HG03457 (cell line): ENCODE data around the gene ZDHHC22.
A peak's percentile ranks its signal among the peaks of the same experiment; 100 is the strongest.

Experiments used
- ATAC-seq: cut with Tn5 transposase; IDR thresholded peaks from one replicate; pipeline ENCODE4 v1.9.1; 2021; ENCODE audit warnings: moderate number of reproducible peaks; ENCODE audit not compliant: unreplicated experiment

ZDHHC22 gene

DNA sequence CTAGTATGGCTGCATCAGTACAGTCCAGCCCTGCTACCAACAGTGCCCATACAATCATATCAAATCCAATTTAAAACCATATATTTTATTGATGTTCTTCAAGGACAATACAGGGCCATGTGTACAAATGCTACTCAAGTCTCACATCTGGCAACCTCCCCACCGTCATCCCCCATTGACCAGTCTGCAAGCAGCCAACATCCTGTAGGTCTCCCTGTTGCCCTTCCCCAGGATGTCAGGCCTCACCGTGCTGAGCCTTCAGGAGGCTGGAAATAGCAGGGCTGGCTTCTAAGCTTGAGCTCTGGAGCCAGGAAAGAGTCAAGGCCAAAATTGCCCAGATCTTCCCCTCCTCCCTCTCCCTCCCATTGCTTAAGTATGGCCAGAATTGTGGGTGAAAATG lies 10.4 kb downstream of the ZDHHC22 start:
- no peak for ATAC-seq

DNA sequence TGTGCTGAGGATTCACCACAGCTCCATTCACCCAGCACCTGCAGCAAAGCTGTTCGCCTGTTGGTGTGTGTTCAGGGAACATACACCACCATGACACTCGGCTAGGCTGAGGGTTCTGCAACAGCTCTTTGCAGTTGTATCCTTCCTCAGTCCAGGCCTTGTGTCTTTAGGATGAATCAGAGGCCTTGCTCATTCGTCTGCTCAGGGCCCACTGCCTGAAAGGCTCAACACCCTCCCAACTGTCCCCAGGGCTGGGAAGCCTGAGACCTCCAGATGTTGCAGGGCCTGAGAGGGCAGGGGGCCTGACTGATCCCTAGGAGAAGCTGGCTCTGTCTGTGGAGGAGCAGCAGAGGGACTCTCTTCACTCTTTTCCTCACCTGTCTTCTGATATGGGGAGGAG lies 11.2 kb downstream of the ZDHHC22 start:
- ATAC-seq = no peak

DNA sequence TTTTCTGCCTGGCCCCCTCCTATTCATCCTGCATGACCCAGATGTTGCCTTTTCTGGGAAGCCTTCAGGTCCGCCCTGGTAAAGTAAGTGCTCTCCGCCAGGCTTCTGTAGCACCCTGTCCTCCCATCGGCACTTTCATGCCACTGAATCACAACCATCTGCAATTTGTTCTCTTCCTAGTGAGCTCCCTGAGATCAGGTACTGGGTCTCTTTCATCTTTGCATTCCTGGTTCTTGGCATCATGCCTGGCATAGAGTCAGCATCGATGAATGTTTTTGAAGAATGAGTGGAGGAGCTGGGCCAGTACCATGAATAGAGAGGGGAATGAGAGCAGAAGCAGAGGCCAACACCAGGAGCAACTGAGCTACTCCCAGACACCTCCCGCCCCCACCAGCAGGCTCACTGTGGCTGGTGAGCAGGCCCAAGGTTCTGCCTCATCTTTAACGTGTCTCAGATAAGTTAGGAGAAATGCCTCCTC lies 13.1 kb downstream of the ZDHHC22 start:
- ATAC-seq = no peak

DNA sequence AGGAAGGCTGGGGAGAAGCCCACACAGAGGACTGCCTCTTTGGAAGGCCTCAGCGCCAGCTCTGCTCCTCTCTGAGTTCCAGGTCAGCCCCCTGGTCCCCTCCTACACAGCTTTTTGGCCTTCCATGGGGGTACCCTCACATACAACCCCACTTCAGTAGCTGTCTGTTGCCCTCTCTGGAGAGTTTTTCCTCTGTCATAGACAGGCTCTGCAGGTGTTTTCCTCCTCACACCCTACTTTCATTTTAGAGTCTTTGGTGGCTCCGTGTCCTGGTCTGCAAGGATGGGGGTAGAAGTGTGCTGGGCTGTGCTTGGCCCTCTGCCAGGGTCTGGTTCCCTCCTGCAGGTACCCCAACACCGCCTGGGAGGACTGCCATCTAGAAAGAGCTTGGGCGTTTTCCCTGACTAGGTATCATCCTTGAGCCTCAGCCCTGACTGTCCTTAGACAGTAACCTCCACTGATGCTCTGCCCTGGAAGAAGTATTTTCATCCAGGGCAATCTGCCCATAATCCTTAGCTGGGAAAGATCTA lies 15.1 kb downstream of the ZDHHC22 start:
- no peak for ATAC-seq

DNA sequence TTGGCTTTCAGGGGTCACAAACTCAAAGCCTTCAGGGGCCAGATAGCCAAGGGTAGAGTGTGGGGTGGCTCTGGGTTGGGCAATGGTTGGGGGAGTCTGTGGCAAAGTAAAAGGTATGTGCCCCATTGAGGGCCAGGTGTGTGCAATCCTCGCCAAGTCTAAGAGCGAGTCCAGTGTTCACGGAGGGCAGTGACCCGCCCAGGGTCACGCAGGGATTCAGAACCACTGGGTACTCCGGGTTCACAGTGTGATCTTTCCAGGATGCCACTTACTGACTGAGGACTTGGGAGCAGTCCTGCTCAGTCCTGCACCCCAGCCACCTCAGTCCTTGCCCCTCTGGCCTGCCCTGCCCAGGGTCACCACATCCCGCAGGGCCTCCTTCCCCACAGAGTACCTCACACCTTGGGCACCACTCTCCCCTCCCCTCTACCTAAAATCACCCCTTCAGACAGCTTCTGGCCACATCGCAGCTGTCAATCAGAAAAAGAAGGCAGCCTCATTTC lies 15.7 kb downstream of the ZDHHC22 start:
- no peak for ATAC-seq

DNA sequence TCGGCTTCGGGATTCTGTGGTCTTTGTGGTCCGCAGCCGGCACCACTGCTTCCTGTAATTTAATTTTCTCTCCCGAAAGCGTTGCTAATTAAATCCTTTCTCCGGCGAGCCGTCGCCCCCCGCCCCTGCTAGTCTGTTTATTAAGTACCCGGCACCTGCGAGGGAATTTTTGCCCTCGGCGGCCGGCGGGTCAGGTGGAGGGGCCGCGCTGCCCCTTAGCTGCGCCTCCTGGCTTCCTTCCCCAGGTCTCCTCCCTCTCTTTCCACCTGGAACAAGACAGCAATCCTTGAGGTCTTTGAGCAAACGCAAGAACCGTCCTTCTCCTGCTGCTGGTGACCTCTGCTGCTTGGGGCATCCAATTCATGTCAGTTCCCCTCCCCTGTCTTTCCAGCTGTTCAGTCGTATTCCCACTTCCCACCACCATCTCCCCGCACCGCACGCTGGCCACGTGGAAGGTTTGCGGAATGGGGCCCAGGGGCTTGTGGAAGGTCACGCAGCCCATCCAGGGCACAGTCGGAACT lies 16.2 kb downstream of the ZDHHC22 start:
- no peak for ATAC-seq

DNA sequence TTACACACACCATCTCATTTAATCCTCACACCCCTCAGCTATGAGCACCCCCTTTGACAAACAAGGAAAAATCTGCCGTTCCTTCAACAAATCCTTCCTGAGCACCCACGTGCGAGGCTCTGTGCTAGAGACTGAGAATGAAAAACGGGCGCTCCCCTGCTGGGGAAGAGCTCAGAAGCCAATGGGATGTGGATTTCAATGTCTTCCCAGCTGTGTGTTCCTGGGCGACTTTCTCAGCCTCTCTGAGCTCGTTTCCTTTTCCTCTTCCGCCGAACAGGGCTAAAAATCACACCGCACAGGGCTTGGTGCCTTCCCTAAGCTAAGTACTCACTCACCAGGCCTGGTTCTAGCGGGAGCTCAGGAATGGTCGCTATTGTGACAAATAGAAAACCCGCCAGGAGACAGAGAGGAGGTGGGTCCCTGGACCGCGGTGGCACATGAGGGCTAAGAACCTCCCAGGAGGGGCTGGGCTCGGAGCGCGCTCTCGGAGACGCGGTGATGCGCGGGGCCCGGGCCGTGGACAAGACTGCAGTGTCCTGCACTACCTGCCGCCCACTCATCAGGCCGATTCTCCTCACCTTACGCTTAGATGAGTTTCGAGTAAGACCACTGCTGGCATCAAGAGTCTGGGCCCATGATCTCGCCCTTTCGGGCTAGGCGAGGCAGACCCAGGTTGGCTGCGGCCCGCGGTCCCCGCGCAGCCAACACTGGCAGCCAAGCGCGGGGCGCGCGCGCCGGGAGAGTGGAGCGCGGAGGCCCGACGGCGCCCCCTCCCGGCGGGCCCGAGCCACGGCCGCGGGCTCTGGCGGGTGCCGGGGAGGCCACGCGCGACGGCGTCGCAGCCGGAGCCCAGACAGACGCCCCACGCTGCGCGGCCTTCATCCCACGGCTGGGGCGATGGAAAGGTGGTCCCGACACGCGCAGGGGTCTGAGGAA lies 17.0 kb downstream of the ZDHHC22 start:
- ATAC-seq = no peak

DNA sequence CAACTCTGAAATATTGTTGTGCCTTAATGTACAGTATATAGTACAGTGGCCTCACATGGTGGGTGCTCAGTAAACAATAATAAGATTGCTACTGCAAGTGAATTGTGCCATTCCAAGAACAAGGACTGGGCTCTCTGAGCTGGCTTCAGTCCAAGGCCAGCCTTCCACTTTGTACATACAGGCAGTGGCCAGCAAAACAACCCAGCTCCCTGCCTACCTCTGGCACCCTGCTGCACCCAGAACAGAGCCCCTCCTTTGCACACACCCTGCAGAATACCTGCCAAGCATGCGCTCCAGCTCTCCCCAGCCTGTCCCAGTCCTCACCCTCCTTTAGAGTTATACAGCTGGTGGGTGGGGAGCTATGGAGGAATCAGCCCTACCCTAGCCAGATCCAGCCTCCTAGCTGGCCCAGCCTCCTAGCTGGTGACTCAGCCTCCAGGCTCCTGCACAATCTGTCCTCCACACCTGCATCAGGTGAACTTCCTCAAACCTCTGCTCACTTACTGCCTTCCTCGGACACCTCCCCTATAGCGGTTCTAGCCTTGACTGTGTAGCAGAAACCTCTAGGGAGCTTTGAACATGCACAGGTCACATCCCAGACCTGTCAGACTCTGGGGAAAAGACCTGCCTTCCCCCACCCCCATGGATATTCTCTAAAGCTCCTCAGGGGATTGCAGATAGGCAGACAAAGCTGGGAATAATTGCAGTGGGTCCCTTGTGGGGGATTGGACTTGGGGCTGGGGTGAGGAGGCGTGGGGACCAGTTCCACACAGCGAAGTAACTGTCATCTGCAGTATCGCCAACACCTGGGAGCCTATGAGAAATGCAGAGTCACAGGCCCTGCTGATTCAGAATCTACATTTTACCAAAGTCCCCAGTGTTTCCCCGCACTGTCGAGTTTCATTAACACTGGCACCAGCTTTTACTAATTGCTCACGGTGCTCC lies 17.9 kb downstream of the ZDHHC22 start:
- no peak for ATAC-seq

DNA sequence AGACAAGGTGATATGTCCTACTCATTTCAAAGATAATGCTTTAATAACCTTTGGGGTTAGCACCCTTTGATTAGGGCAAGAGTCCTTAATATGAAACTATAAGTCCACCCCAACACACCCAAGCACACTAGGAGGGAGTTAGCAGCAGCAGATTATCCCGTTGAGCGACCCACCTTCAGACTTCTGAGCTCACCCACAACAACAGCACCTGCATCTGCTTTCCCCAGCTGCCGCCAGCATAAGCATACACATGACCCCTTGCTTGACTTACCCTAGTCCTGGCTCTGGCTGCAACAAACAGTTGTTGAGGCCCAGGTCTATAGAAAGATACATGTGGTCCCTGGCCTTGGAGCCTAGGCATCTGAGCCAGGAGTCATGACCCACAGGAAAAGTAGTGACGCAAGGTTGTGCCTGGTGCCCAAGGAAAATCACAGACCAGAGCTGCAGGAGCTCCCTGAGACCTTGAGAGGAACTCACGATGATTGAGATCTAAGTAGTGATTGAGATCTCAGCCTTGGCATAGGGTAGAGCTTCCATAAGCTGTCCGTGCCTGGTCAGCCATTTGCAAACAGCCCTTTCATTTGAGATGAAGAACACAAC lies 19.0 kb downstream of the ZDHHC22 start:
- ATAC-seq = no peak

DNA sequence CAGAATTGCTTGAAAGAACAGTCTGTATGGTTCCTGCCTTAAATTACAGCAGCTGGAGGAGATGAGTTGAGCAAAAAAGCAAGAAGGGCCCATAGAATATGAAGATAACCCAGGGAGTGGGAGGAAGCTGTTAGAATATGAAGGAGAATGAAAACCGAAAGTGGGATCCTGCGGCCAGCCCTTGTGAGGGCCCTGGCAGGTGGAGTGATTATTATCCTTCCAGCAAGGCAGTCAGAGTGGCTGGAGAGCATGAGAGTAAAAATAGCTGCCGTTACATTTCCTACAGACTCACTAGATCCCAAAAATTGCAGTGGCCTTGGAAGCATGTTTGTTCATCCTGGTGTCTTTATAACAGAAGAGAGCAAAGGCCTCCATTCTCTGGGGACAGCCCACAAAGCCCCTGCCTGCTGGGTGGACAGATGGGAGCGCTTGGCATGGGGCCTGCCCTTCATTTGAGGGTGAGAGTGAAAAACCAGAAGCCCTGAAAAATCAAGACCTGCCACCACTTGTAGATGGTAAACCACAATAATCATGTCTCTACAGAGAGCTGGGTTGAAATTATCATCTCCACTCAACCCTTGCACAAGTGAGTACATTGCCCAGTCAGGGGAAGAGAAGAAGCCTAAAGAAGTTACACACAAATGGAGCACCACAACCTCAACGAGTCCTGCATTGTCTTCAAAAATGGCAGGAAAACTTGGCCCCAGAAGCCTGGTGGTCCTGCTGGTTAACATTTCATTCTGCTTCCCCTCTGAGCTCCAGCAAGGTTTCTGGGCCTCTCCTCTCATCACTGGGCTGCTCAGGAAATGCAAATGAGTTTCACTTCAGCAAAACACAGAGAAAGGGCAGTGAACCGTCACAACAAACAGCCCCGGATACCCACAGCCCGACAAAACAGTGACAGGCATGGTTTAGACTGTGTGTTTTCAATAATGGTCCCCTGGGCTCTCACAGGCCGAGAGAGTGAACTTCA lies 20.5 kb downstream of the ZDHHC22 start:
- peak; percentile 76 for ATAC-seq

DNA sequence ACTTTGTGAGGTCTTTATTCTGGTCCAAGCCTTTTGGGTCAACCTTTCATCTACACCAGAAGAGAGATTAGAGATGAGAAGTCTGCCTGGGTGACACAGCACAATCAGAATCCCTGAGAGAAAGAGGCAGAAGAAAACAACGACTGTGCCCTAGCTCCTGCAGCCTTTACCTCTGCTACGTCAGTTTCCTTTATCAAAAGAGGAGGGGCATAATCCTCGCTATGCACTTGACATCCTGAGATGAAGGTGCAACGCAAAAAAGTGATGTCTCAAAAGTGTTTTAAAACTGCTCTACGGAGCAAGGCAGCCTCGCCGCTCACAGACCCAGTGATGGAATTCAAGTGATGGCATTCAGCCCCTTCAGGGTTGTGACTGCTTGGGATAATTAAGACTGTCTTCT lies 21.7 kb downstream of the ZDHHC22 start:
- no peak for ATAC-seq

DNA sequence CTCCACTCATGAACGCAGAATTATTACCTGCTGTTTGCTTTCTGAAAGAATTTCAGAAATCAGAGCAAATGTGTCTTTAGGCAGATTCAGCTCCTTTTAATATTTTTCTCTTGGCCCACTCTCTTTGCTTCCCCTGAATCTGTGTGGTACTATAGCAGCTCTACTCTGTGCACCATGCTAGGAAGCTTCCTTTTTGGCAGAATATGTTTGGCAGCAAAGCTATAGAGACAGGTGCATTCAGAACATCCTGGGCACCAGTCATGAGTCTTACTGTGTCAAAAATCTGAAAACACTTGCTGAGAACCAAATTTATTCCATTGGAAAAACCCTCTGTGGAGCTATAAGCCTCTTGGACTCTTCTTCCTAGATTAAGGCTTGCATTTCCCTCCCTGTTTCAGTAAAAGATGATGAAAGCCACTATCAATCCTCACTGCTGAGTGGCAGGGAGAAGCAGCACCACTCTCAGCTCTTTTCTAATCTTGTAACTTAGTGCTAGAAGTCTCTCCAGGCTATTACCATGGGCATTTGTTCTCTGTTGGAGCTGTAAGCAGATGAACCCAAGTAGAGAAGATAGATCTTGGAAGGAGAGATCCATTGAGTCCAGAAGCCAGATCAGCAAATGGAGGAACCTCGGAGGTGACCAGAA lies 25.3 kb downstream of the ZDHHC22 start:
- no peak for ATAC-seq

DNA sequence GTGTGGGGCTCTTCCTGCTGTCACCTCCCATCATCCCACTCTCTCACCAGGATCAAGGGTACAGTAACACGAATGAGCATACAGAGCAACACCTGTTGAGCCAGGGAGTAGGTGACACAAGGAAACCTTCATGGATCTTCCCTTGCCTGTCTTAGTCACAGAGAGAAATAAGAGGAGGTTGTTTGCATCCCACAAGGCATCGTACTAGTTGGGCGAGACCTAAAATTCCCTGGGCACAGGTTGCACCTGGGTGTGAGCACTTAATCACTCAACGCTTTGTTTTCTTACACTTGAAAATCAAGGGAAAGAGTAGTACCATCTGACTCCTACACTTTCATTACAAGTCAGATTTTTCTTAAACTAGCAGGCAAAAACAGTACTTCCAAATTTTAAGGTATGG lies 27.0 kb downstream of the ZDHHC22 start:
- no peak for ATAC-seq

DNA sequence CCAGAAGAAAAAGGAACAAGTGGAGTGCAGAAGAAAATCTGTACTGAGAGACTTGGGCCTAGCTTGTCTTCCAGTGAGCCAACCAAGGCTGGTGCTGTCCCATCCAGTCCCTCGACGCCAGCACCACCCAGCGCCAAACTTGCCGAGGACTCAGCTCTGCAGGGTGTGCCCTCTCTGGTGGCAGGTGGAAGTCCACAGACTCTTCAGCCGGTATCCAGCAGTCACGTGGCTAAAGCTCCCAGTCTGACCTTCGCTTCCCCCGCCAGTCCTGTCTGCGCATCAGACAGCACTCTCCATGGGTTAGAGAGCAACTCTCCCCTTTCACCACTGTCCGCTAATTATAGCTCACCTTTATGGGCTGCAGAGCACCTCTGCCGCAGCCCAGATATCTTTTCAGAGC lies 27.9 kb downstream of the ZDHHC22 start:
- ATAC-seq = no peak

DNA sequence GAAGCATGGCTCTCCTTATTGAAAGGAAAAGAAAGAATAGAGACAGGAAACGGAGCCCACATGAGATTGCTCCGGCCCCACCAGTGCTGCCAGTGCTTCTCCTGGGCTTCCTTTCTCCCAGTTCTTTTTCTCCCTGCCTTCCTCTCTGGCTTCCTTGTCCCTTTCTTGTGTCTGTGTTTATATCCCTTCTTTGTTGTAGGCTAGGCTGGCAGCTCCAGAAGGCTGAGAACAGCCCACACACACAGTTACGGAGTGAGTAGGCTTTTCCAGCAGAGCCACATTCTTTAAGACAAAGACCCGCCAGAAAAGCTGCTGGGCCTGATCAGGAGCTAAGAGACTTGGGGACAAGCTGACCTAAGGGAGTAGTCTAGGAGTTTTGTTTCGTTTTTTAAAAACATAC lies 30.6 kb downstream of the ZDHHC22 start:
- no peak for ATAC-seq

DNA sequence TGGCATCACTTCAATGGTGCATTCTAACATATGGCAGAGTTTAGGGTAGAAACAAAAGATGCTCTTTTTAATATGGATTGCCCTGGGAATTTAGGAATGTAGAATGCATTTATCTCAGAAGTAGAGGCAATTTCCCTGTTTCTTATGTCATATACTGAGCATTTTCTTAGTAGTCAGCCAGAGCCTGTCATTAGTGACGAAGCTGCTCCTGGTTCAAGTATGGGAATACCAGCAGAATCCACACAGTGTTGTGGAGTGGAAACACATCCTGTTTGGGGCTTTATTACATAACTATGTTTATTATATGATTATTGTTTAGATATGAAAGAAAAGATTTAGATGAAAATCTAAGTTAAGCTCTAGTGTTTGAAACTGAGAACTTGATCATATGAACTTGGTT lies 31.3 kb downstream of the ZDHHC22 start:
- no peak for ATAC-seq

DNA sequence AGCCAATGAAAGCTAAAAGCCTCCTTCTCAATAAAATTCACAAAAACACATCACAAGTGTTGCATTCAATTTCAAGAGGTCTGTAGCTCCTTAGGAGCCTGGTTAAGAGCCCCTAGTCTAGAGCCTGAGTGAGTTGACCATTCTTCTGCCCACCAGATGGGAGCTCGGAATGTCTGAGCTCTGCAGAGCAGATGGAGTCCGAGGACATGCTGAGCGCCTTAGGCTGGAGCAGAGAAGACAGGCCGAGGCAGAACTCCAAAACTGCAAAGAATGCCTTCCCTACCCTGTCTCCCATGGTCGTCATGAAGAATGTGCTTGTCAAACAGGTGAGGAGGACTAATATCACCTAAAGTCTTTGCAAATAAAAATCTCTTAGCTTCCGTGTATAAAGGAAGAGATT lies 31.9 kb downstream of the ZDHHC22 start:
- no peak for ATAC-seq

DNA sequence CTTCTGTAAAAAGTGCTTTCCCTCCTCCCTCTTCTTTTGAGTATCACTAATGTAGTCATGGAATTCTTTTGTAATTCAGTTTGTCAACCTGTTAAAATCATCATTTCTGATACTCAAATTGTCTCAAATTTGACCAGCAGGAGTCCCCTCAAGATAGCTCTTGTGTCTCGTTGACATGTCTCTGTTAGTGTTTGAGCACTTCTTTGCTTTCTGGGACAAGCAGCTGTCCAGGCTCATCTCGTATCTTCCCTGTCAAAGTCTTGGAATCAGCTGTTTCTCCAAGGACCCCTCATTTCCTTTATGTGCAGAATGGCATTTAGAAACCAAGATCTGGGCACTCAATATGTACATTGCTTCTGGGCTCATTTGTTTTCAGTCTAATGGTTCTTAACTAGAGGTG lies 32.8 kb downstream of the ZDHHC22 start:
- no peak for ATAC-seq

DNA sequence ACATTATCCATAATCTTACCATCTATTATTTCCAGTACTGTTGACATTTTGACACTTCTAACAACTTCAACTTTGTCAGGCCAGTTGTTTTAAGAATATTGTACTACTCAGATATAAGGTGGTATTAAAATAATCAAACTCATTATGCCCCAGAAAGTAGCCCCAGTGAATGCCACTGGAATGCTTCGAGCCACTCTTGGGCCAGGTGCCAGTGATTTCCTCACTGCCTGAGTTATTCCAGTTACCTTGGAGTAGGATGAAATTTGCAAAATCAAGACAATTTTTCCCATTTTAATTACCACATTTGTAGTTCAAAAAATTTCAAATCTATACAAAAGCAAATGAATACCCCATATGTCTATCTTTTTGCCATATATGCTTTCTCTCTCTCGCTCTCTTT lies 34.4 kb downstream of the ZDHHC22 start:
- no peak for ATAC-seq
